ENCODE results near the gene PIP4K2B.

PIP4K2B gene

GRCh38 chr17:38752308-38753070 is 46.9 kb downstream of the PIP4K2B start, which contains the start of gene PSMB3:
Gene PSMB3 (plus strand): TSS chr17:38752741. CDS start chr17:38752827, 86 bp downstream.
- Histone ChIP-seq H3K4me1 (ENCODE audit: insufficient read depth, insufficient read length) (peaks cover 4% of the 10 kb centered on the region), H3K9me3 (ENCODE audit: insufficient read depth, low read length) (no peaks in the 10 kb centered on the region), H3K36me3 (ENCODE audit: insufficient read depth, insufficient read length, low read length) (peaks cover 42% of the 10 kb centered on the region), H3K4me3 (ENCODE audit: insufficient read length, low read depth) (peak within 1 kb of the TSS; percentile 100), H3K27me3 (ENCODE audit: insufficient read depth, insufficient read length) (peaks cover 17% of the 10 kb centered on the region), H3K9ac (ENCODE audit: insufficient read length, low read depth) (peak within 1 kb of the TSS; percentile 100)
- TF ChIP-seq ZNF274 (IDR thresholded peaks at IDR 0.05; ENCODE audit: low read depth, low read length) (no peak), SUZ12 (IDR thresholded peaks at IDR 0.05; ENCODE audit: extremely low read depth, insufficient read depth, insufficient read length) (no peak), YY1 (IDR thresholded peaks at IDR 0.05; ENCODE audit: insufficient read depth, insufficient read length) (no peak)
- DNase-seq (ENCODE audit: low read depth, low spot score), result peak; percentile 96

GRCh38 chr17:38751808-38752307 is 47.5 kb downstream of the PIP4K2B start:
- no peak for DNase-seq (ENCODE audit: low read depth, low spot score)
- peak overlapping the region; percentile 100 for H3K4me3 ChIP-seq (ENCODE audit: insufficient read length, low read depth)
- TF ChIP-seq SUZ12 (IDR thresholded peaks at IDR 0.05; ENCODE audit: extremely low read depth, insufficient read depth, insufficient read length) (no peak), YY1 (IDR thresholded peaks at IDR 0.05; ENCODE audit: insufficient read depth, insufficient read length) (peak; percentile 19), ZNF274 (IDR thresholded peaks at IDR 0.05; ENCODE audit: low read depth, low read length) (no peak)
- peaks cover 17% of the 10 kb centered on the region for H3K27me3 ChIP-seq (ENCODE audit: insufficient read depth, insufficient read length)
- H3K9me3 ChIP-seq (ENCODE audit: insufficient read depth, low read length), result no peaks in the 10 kb centered on the region
- peaks cover 4% of the 10 kb centered on the region for H3K4me1 ChIP-seq (ENCODE audit: insufficient read depth, insufficient read length)
- H3K36me3 ChIP-seq (ENCODE audit: insufficient read depth, insufficient read length, low read length), result peaks cover 37% of the 10 kb centered on the region
- H3K9ac ChIP-seq (ENCODE audit: insufficient read length, low read depth), result peak overlapping the region; percentile 90

- Histone ChIP-seq H3K27me3 (ENCODE audit: insufficient read depth, insufficient read length) (peaks cover 17% of the 10 kb centered on the region), H3K9ac (ENCODE audit: insufficient read length, low read depth) (peak overlapping the region; percentile 98), H3K36me3 (ENCODE audit: insufficient read depth, insufficient read length, low read length) (peaks cover 33% of the 10 kb centered on the region), H3K9me3 (ENCODE audit: insufficient read depth, low read length) (no peaks in the 10 kb centered on the region), H3K4me3 (ENCODE audit: insufficient read length, low read depth) (peak overlapping the region; percentile 84), H3K4me1 (ENCODE audit: insufficient read depth, insufficient read length) (peaks cover 8% of the 10 kb centered on the region)
- DNase-seq (ENCODE audit: low read depth, low spot score), result no peak
- no peak for TF ChIP-seq YY1 (IDR thresholded peaks at IDR 0.05; ENCODE audit: insufficient read depth, insufficient read length)
- no peak for TF ChIP-seq SUZ12 (IDR thresholded peaks at IDR 0.05; ENCODE audit: extremely low read depth, insufficient read depth, insufficient read length)
- no peak for TF ChIP-seq ZNF274 (IDR thresholded peaks at IDR 0.05; ENCODE audit: low read depth, low read length)
Observed at GRCh38 chr17:38751144-38751807, 48.1 kb downstream of the PIP4K2B start.

GRCh38 chr17:38750312-38751121 is 48.8 kb downstream of the PIP4K2B start:
- H3K9me3 ChIP-seq (ENCODE audit: insufficient read depth, low read length), result no peaks in the 10 kb centered on the region
- H3K4me3 ChIP-seq (ENCODE audit: insufficient read length, low read depth), result peak overlapping the region; percentile 84
- peak overlapping the region; percentile 98 for H3K9ac ChIP-seq (ENCODE audit: insufficient read length, low read depth)
- no peak for DNase-seq (ENCODE audit: low read depth, low spot score)
- TF ChIP-seq ZNF274 (IDR thresholded peaks at IDR 0.05; ENCODE audit: low read depth, low read length), result no peak
- no peak for TF ChIP-seq YY1 (IDR thresholded peaks at IDR 0.05; ENCODE audit: insufficient read depth, insufficient read length)
- TF ChIP-seq SUZ12 (IDR thresholded peaks at IDR 0.05; ENCODE audit: extremely low read depth, insufficient read depth, insufficient read length), result no peak
- H3K36me3 ChIP-seq (ENCODE audit: insufficient read depth, insufficient read length, low read length), result peaks cover 32% of the 10 kb centered on the region
- peaks cover 13% of the 10 kb centered on the region for H3K4me1 ChIP-seq (ENCODE audit: insufficient read depth, insufficient read length)
- peaks cover 17% of the 10 kb centered on the region for H3K27me3 ChIP-seq (ENCODE audit: insufficient read depth, insufficient read length)

GRCh38 chr17:38750044-38750311 is 49.4 kb downstream of the PIP4K2B start:
- TF ChIP-seq YY1 (IDR thresholded peaks at IDR 0.05; ENCODE audit: insufficient read depth, insufficient read length) (no peak), SUZ12 (IDR thresholded peaks at IDR 0.05; ENCODE audit: extremely low read depth, insufficient read depth, insufficient read length) (no peak), ZNF274 (IDR thresholded peaks at IDR 0.05; ENCODE audit: low read depth, low read length) (no peak)

GRCh38 chr17:38749223-38750043 is 49.9 kb downstream of the PIP4K2B start:
- TF ChIP-seq ZNF274 (IDR thresholded peaks at IDR 0.05; ENCODE audit: low read depth, low read length) (no peak), SUZ12 (IDR thresholded peaks at IDR 0.05; ENCODE audit: extremely low read depth, insufficient read depth, insufficient read length) (no peak), YY1 (IDR thresholded peaks at IDR 0.05; ENCODE audit: insufficient read depth, insufficient read length) (no peak)
- Histone ChIP-seq H3K9ac (ENCODE audit: insufficient read length, low read depth) (peak overlapping the region; percentile 98), H3K9me3 (ENCODE audit: insufficient read depth, low read length) (no peaks in the 10 kb centered on the region), H3K4me3 (ENCODE audit: insufficient read length, low read depth) (peak overlapping the region; percentile 84), H3K4me1 (ENCODE audit: insufficient read depth, insufficient read length) (peaks cover 13% of the 10 kb centered on the region), H3K36me3 (ENCODE audit: insufficient read depth, insufficient read length, low read length) (peaks cover 26% of the 10 kb centered on the region), H3K27me3 (ENCODE audit: insufficient read depth, insufficient read length) (peaks cover 17% of the 10 kb centered on the region)
- DNase-seq (ENCODE audit: low read depth, low spot score), result no peak

More at GRCh38 chr17:38750044-38750311, 49.4 kb downstream of the PIP4K2B start:
- peaks cover 13% of the 10 kb centered on the region for H3K4me1 ChIP-seq (ENCODE audit: insufficient read depth, insufficient read length)
- peaks cover 28% of the 10 kb centered on the region for H3K36me3 ChIP-seq (ENCODE audit: insufficient read depth, insufficient read length, low read length)
- DNase-seq (ENCODE audit: low read depth, low spot score), result no peak
- H3K9me3 ChIP-seq (ENCODE audit: insufficient read depth, low read length), result no peaks in the 10 kb centered on the region
- peak overlapping the region; percentile 98 for H3K9ac ChIP-seq (ENCODE audit: insufficient read length, low read depth)
- peak overlapping the region; percentile 84 for H3K4me3 ChIP-seq (ENCODE audit: insufficient read length, low read depth)
- peaks cover 17% of the 10 kb centered on the region for H3K27me3 ChIP-seq (ENCODE audit: insufficient read depth, insufficient read length)
